NK-92 treated with Interleukin-12 subunit alpha and Interleukin-12 subunit beta, amount 100 ng/mL, for 24 hours (cell line): ENCODE data around the gene METTL26.

Experiments
- DNase-seq: peaks from one replicate; lab custom pipeline; 2025; lab: John Stamatoyannopoulos, UW

Gene METTL26

GRCh38 chr16:674968-675883, 39.1 kb upstream of the METTL26 start, which contains the start of gene RHBDL1:
Gene RHBDL1 (plus strand): TSS chr16:675671. CDS start chr16:675791, 120 bp downstream.
- no peak for DNase-seq

- DNase-seq = no peak
These were observed 38.2 kb upstream of the METTL26 start for GRCh38 chr16:674214-674881.

- DNase-seq = no peak
These were observed 37.4 kb upstream of the METTL26 start for GRCh38 chr16:673399-673991.

- no peak for DNase-seq
These were observed 36.7 kb upstream of the METTL26 start for GRCh38 chr16:672851-673250.

- DNase-seq = no peak
These were observed 36.3 kb upstream of the METTL26 start for GRCh38 chr16:672371-672770.

GRCh38 chr16:671353-672131, 35.4 kb upstream of the METTL26 start:
- no peak for DNase-seq

- DNase-seq = no peak
These were observed 34.6 kb upstream of the METTL26 start for GRCh38 chr16:670485-671352.

- no peak for DNase-seq
These were observed 33.6 kb upstream of the METTL26 start for GRCh38 chr16:669666-670065.

- DNase-seq = no peak
These were observed 32.5 kb upstream of the METTL26 start for GRCh38 chr16:668519-669171.

- peak; percentile 83 for DNase-seq
These were observed 31.8 kb upstream of the METTL26 start, which contains the start of gene RHOT2 for GRCh38 chr16:667780-668518. Gene RHOT2 (plus strand): TSS chr16:668132. CDS start chr16:668200, 68 bp downstream.

GRCh38 chr16:667113-667779, 31.1 kb upstream of the METTL26 start:
- no peak for DNase-seq

- DNase-seq = no peak
These were observed 30.5 kb upstream of the METTL26 start for GRCh38 chr16:666572-666971.

GRCh38 chr16:662597-662996, 26.5 kb upstream of the METTL26 start:
- no peak for DNase-seq

- DNase-seq = no peak
These were observed 26.0 kb upstream of the METTL26 start for GRCh38 chr16:662095-662494.

- no peak for DNase-seq
These were observed 25.2 kb upstream of the METTL26 start for GRCh38 chr16:661184-661821.

- peak; percentile 29 for DNase-seq
These were observed 24.5 kb upstream of the METTL26 start for GRCh38 chr16:660459-661183.

- no peak for DNase-seq
These were observed 24.0 kb upstream of the METTL26 start for GRCh38 chr16:660132-660458.

- DNase-seq = no peak
These were observed 23.5 kb upstream of the METTL26 start for GRCh38 chr16:659618-660017.
